GM12878 (cell line): ENCODE measurements around the gene PAOX.

Source experiments
- CEBPB ChIP-seq, 2 experiments: fragments of 150-350 bp in 1 of 2; IDR thresholded peaks; 2 replicates each; pipeline ENCODE4 v1.6.1; 2012 to 2014; ENCODE audit warnings: low read depth in 2 of 2, low read length in 2 of 2, borderline replicate concordance in 1 of 2, inconsistent platforms in 1 of 2
- EZH2 ChIP-seq: IDR thresholded peaks from 2 replicates; pipeline ENCODE4 v1.6.1; 2012; ENCODE audit warnings: low read depth, mild to moderate bottlenecking, control low read depth, inconsistent platforms, low read length, borderline replicate concordance; ENCODE audit not compliant: control insufficient read depth
- FOXK2 ChIP-seq: fragments of 450-650 bp; IDR thresholded peaks from 2 replicates; pipeline ENCODE4 v1.6.1; 2017; ENCODE audit warnings: mild to moderate bottlenecking, moderate library complexity
- PKNOX1 ChIP-seq: fragments of 450-650 bp; IDR thresholded peaks from 2 replicates; pipeline ENCODE4 v1.6.1; 2016; ENCODE audit warnings: mild to moderate bottlenecking
- POLR2A ChIP-seq: IDR thresholded peaks from 2 replicates; pipeline ENCODE4 v1.6.1; 2011; ENCODE audit warnings: low read depth, mild to moderate bottlenecking, low read length
- TF ChIP-seq, protein P1 (sequence below), 3 experiments: IDR thresholded peaks in 2 of 3; conservative IDR thresholded peaks in 1 of 3; 2 replicates each; pipeline ENCODE4 v1.5.1; 2011; ENCODE audit warnings: low read depth in 3 of 3, low read length in 3 of 3, mild to moderate bottlenecking in 3 of 3, control low read depth in 2 of 3, moderate library complexity in 2 of 3, inconsistent platforms in 1 of 3, mixed read lengths in 1 of 3; ENCODE audit not compliant: control insufficient read depth in 2 of 3, insufficient read depth in 1 of 3; ENCODE audit errors: extremely low read depth in 1 of 3

GRCh38 chr10:133365461-133366129 lies 13.5 kb upstream of the PAOX start:
- TF ChIP-seq PKNOX1 (no peak), POLR2A (no peak), CEBPB (IDR thresholded peaks at IDR 0.05; ENCODE audit: borderline replicate concordance in 1 of 2, low read depth in 2 of 2, low read length in 2 of 2) (no peak), FOXK2 (no peak), EZH2 (no peak)
- TF ChIP-seq, protein P1, sequence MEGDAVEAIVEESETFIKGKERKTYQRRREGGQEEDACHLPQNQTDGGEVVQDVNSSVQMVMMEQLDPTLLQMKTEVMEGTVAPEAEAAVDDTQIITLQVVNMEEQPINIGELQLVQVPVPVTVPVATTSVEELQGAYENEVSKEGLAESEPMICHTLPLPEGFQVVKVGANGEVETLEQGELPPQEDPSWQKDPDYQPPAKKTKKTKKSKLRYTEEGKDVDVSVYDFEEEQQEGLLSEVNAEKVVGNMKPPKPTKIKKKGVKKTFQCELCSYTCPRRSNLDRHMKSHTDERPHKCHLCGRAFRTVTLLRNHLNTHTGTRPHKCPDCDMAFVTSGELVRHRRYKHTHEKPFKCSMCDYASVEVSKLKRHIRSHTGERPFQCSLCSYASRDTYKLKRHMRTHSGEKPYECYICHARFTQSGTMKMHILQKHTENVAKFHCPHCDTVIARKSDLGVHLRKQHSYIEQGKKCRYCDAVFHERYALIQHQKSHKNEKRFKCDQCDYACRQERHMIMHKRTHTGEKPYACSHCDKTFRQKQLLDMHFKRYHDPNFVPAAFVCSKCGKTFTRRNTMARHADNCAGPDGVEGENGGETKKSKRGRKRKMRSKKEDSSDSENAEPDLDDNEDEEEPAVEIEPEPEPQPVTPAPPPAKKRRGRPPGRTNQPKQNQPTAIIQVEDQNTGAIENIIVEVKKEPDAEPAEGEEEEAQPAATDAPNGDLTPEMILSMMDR (IDR thresholded peaks at IDR 0.05 in 2 of 3, conservative IDR thresholded peaks at IDR 0.05 in 1 of 3; ENCODE audit: control insufficient read depth in 2 of 3, extremely low read depth in 1 of 3, insufficient read depth in 1 of 3, low read depth in 3 of 3, low read length in 3 of 3), result no peak
